Ishikawa (cell line): ENCODE data around the gene PIK3AP1.

ENCODE experiments used
- CEBPB ChIP-seq: IDR thresholded peaks from 2 replicates; pipeline ENCODE4 v1.6.1; 2012
- CREB1 ChIP-seq: IDR thresholded peaks from 2 replicates; pipeline ENCODE4 v1.6.1; 2012; ENCODE audit warnings: low read depth
- EGR1 ChIP-seq: IDR thresholded peaks from 2 replicates; pipeline ENCODE4 v1.6.1; 2012
- EP300 ChIP-seq: IDR thresholded peaks from 2 replicates; pipeline ENCODE4 v1.6.1; 2012; ENCODE audit warnings: borderline replicate concordance
- FOXM1 ChIP-seq: IDR thresholded peaks from 2 replicates; pipeline ENCODE4 v1.6.1; 2012; ENCODE audit warnings: low read depth, borderline replicate concordance
- NFIC ChIP-seq: IDR thresholded peaks from 2 replicates; pipeline ENCODE4 v1.6.1; 2012
- RAD21 ChIP-seq: IDR thresholded peaks from 2 replicates; pipeline ENCODE4 v1.6.1; 2012; ENCODE audit warnings: low read depth
- REST ChIP-seq: IDR thresholded peaks from 2 replicates; pipeline ENCODE4 v1.6.1; 2012; ENCODE audit warnings: low read depth, mild to moderate bottlenecking
- TAF1 ChIP-seq: IDR thresholded peaks from 2 replicates; pipeline ENCODE4 v1.6.1; 2012; ENCODE audit warnings: low read depth, mild to moderate bottlenecking
- YY1 ChIP-seq: IDR thresholded peaks from 2 replicates; pipeline ENCODE4 v1.6.1; 2012; ENCODE audit warnings: low read depth
- ZBTB7A ChIP-seq: IDR thresholded peaks from 2 replicates; pipeline ENCODE4 v1.6.1; 2012; ENCODE audit warnings: low read depth
- TF ChIP-seq, protein P1 (sequence below): IDR thresholded peaks from 2 replicates; pipeline ENCODE4 v1.6.1; 2012

DNA sequence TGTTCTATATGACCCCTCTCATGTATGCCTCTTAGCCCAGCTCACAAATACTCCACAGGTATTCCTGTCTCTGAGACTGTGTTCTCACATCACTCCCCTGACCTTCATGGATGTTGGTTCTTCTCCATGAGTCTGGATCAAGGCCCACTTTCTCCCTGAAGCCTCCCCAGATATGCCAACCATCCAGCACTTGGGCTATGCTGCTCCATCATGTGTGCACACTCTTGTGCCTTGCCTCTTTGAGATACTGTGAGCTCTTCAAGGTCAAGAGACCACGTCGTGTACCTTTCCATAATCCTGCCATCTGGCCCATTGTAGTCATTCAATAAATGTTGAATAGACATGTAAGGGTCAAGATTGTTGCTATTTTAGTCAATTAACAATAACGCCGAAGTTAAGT, 103.4 kb downstream of the PIK3AP1 start:
- no peak for TF ChIP-seq EGR1
- TF ChIP-seq TAF1: no peak
- no peak for TF ChIP-seq CREB1
- no peak for TF ChIP-seq FOXM1
- no peak for TF ChIP-seq CEBPB
- no peak for TF ChIP-seq REST
- TF ChIP-seq YY1: no peak
- no peak for TF ChIP-seq RAD21
- TF ChIP-seq, protein P1, sequence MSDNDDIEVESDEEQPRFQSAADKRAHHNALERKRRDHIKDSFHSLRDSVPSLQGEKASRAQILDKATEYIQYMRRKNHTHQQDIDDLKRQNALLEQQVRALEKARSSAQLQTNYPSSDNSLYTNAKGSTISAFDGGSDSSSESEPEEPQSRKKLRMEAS: no peak
- TF ChIP-seq ZBTB7A: no peak
- no peak for TF ChIP-seq EP300
- no peak for TF ChIP-seq NFIC
